ENCODE measurements around the gene NFU1.

Gene NFU1

GRCh38 chr2:69436938-69437750 lies at the start of gene NFU1:
TSS of gene NFU1 (minus strand) at chr2:69437435. CDS start at chr2:69437422, 13 bp downstream.
- peak; percentile 91 for DNase-seq

- DNase-seq, result peak; percentile 67
Observed at GRCh38 chr2:69483696-69484095, 46.5 kb upstream of the NFU1 start.

DNA sequence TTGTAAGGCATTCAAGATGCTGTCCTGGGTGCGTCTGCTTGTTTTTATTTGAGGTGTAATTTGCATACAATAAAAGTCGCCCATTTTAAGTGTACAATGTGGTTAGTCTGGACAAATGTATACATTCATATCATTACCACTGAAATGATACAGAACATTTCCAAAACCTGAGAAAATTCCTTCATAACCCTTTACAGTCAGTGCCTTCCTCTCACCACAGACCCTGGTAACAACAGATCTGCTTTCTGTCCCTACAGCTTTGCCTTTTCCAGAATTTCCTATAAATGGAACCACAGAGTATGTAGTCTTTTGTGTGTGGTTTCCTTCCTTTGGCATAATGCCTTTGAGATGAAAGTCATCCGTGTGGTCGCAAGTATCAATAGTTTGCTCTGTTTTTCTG lies 45.8 kb upstream of the NFU1 start:
- no peak for DNase-seq

- DNase-seq, result no peak
Observed at GRCh38 chr2:69482471-69482870, 45.2 kb upstream of the NFU1 start.

- no peak for DNase-seq
Observed at GRCh38 chr2:69481421-69481820, 44.2 kb upstream of the NFU1 start.

DNA sequence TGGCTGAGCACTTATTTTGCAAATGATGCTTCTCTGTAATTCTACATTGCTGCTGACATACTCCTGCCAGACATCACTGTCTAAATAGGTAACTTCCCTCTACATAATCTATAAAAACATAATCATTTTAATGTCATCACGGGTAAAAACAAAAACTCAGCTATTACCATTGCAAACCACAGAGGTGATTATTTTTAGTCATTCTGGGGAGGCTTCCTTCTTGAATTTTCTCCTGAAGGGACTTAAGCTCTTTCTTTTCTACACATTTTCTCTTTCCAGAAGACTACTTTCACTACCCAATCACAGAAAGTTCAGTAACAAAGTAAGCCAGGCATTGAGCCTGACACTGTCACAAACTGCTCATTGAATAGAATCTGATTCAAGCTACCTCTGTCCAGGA lies 40.4 kb upstream of the NFU1 start:
- no peak for DNase-seq

- DNase-seq, result no peak
Observed at GRCh38 chr2:69474688-69475087, 37.5 kb upstream of the NFU1 start.

- DNase-seq, result no peak
Observed at GRCh38 chr2:69471793-69472192, 34.6 kb upstream of the NFU1 start.

DNA sequence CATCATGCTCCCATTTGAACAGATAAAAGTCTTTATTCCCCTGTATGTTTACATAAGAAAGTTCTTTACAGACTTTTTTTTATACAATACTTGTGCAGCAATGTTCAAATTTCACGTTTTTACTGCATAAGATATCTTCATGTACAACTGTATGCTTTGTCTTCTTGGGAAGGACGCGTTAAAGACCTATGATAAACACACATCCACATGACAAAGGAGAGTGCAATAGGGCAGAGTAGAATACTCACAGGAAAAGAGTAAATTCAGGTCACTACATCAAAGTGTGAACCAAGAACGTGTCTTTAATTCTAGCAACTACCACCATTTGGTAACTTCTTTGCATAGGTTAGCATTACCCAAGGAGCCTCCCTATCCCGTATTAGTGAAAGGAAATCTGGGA lies 33.7 kb upstream of the NFU1 start:
- no peak for DNase-seq

DNA sequence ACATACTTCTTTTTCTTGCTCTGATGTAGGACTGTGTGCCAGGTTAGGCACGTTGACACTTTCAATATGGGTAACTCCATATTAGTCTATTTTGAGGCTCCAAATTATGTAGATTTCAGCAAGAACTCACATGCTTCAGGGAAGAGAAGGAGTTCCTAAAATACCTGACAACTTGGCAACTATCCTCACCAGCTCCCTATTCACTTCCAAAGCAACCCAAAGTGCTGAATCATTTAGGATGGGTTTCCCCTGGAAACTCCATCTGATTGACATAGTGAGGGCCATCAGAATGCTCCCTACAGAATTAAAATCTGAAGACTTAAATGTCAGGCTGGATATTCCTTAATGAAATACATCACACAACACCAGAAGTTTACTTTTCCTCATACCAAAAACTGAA lies 32.5 kb upstream of the NFU1 start:
- no peak for DNase-seq

GRCh38 chr2:69469375-69469774 lies 32.1 kb upstream of the NFU1 start:
- DNase-seq, result no peak

- DNase-seq, result no peak
Observed at GRCh38 chr2:69466728-69467127, 29.5 kb upstream of the NFU1 start.

DNA sequence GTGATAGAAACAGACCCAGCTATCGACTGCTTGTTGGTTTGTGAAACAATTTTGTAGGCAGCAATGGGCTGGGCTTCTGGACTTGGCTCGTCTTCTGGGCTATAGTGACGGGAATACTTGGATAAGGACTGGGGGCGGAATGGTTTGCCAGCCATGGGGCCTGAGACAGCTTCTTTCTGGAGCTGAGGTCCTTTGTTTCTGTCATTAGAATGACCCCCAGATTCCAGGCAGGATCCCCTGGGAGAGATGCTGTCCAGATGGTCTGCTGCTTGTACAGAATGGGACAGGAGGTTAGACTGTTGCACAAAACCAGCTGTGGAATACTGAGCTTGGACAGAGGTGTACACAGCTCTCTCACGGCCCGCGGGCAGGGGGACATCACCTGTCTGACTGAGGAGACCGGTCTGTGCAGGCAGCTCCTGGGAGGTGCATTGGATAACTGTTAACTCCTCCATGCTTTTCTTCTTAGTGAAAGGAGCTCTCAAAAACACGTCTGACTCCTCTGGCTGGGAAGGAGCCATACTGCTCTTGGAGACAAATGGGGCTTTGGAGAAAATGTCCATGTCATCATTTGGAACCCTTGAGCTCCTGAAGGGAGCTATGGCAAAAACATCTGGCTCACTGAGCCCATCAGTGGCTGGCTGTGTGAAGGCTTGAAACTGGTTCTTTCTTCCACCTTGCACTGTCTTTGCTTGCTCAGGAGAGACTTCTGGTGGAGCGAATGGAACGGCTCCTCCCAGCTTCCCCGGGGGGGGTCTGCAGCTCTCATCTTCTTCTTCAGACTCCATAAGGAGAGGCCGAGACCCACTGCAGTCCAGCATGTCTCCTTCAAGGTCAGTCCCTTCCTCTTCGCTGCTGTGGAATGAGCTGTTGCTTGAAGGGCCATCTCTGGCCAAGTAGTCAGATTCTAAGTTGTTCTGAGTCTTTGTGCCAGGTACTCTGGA lies 28.6 kb upstream of the NFU1 start:
- DNase-seq, result no peak

DNA sequence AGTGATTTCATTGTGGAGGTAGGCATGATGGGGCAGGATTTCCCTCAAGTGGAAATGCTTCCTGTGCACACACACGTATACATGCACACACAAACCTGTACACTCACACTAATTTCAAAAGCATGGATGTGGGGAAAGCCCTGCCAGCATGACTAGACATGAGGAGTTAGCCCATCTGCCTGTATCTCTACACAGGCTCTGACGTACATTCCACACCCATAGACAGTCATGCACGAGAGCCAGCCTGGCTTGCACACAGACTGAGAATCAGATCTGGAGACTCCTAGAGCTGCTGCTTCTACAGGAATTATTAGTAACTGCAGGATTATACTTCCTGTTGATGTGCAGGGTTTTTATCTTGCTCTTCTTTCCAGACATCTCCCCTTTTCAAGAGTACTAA lies 27.3 kb upstream of the NFU1 start:
- DNase-seq, result no peak

DNA sequence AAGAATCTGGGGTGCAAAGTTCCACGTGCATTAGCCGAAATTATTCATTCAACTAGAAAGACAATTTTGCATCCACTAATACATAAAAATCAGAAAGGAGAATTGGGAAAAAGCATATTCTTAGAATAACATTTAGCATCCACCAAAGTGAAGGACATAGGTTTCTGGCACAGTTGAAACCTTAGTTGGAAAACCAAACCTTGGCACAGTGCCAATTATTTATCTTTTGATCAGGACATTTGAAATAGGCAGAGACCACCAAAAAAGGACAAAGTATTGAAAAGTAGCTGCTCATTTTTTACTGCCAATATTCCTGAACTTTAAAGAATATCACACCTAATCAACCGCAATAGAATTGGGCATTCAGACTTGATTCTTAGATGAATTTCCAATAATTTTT lies 25.5 kb upstream of the NFU1 start:
- DNase-seq, result no peak

DNA sequence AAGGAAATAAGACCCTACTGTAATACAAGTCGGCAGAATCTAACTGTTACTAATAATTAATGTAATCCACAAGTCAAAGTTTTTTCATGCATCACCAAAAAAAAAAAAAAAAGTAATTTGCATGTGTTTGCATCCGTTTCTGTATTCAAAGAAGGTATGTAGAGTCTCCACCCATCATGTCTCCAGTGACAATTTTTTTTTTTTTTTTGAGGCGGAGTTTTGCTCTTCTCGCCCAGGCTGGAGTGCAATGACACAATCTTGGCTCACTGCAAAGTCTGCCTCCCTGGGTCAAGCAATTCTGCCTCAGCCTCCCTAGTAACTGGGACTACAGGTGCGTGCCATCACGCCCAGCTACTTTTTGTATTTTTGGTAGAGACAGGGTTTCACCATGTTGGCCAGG lies 24.2 kb upstream of the NFU1 start:
- DNase-seq, result no peak

- no peak for DNase-seq
Observed at GRCh38 chr2:69459936-69460335, 22.7 kb upstream of the NFU1 start.

DNA sequence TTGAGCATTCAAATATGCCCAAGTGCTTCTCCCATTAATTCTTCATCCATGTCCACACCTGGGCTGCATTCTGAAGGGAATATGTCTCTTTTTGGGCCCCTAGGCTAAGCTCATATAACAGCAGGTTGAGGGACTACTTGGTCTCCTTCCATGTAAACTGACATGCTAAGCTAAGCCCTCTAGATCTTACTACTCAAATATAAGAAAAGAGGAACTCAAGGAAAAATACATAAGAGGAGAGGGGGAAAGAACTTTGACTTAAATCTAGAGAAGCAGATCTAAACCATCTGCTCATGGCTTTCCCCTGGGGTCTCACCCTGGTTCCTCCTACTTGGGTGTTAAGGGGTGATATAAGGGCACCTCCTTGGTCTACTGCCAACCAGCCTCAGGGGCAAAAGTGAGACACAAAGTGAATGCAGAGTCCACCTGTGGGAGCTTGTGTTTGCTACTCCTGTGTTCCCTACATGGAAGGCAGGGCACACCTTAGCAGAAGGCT lies 19.8 kb upstream of the NFU1 start:
- no peak for DNase-seq

DNA sequence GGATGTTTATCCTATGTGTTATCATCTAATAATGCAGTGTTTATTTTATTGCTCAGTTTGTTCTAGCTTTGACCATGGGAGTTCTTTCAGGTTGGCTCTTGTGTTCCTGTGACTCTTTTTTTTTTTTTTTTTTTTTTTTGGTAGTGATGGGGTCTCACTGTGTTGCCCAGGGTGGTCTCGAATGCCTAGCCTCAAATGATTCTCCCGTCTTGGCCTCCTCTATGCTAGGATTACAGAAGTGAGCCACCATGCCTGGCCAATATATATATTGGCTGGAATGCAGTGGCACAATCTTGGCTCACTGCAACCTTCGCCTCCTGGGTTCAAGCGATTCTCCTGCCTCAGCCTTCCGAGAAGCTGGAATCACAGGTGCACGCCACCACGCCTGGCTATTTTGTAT lies 18.9 kb upstream of the NFU1 start:
- DNase-seq, result no peak

- DNase-seq, result no peak
Observed at GRCh38 chr2:69454976-69455375, 17.7 kb upstream of the NFU1 start.

- no peak for DNase-seq
Observed at GRCh38 chr2:69453475-69454129, 16.4 kb upstream of the NFU1 start.

- DNase-seq, result no peak
Observed at GRCh38 chr2:69452687-69453086, 15.5 kb upstream of the NFU1 start.

GRCh38 chr2:69450735-69451416 lies 13.6 kb upstream of the NFU1 start:
- DNase-seq, result no peak
